Right lobe of liver (tissue), 4 donors: Measurements from ENCODE around the gene OR51B4.

Experiments used
- CTCF ChIP-seq, 4 donors: fragments of 200-600 bp in 3 of 4; fragments of 450-650 bp in 1 of 4; IDR thresholded peaks; one replicate each; pipeline versions ENCODE4 v1.5.1 to v1.8.0; 2016 to 2022; ENCODE audit warnings: antibody characterized with exemption in 4 of 4, mild to moderate bottlenecking in 2 of 4
- POLR2A ChIP-seq: fragments of 450-650 bp; IDR thresholded peaks from one replicate; pipeline ENCODE4 v1.6.1; 2017; ENCODE audit warnings: antibody characterized with exemption, mild to moderate bottlenecking
- donor health status: DM: no; HTN: no; CAD: no.
- donor health status: DM: no; HTN: no; CAD: no.
- donor health status: DM: no; HTN: yes; CAD: no.

- TF ChIP-seq POLR2A (no peak), CTCF (IDR thresholded peaks at IDR 0.05) (no peak)
Observed at GRCh38 chr11:5293028-5293427, 8.7 kb downstream of the OR51B4 start.
